ENCODE data around the gene RAD9A. TPM values are rescaled to one million over a fixed set of nuclear protein-coding genes. Genes with fewer than 3 reads are reported as not detected.

Gene RAD9A
- total RNA-seq, 2 experiments from 2014 or later: 29.7 to 30.6 TPM

DNA sequence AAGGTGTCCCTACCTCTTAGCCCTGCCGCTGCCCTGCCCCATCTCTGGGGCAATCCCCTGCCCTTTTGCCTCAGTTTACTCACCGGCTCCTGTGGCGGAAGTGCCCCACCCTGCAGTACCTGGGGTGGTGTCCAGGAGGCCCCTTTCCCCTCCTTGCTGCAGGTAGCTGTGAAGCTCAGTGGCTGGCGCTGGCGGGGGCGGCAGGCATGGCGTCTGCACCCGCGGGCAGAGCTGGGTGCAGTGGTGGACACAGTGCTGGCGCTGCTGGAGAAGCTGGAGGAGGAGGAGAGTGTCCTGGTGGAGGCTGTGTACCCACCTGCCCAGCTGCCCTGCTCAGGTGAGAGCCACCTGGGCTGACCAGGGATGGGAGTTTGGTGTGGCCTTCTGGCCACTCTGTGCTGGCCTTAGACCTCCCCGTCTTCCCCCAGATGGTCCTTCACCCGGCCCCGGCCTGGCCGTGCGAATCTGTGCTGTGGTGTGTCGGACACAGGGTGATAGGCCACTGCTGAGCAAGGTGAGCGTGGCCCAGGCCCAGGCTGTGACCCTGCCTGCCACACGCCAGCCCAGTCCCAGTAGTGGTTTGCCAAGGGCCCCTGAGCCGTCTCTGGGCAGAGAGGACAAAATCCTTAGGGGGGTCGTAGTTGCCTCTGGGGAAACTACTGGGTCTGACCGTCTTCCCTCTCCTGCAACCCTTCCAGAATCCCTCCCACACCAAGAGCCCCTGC lies 27.7 kb downstream of the RAD9A start:
- peak overlapping the region; percentile 89 for H3K27ac Mint-ChIP-seq
- H3K4me1 Mint-ChIP-seq (ENCODE audit: low read depth): peaks cover 52% of the 10 kb centered on the region

DNA sequence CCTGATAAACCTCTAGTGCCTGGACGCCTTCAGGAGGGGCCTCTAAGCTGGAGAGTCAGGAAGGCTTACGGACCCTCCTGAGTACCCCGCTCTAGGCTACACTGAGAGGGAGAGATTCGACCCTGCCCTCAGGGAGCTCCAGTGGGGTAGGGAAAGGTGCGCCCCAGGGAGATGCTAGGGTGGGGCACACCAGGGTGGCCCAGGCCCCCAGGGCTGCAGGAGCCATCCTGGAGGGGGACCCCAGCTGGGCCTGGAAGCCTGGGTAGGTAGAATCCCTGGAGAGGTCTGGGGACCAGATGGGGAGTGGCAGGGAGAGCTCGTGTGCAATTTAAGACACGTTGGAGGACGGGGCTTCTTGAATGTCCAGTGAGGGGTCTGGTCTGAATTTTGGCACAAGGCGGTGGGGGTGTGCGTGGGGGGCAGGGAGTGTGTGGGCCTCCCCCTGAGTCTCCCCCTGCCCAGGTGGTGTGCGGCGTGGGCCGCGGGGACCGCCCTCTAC lies 28.4 kb downstream of the RAD9A start:
- ChIA-PET CTCF (interaction anchor here (0.9 to 3.5 kb wide), 6 partner anchors 9 to 86 kb away, joined by 4 to 21 read pairs (median 6); partner anchors contain the start of genes PITPNM1, PPP1CA, PTPRCAP and TBC1D10C), POLR2A (interaction anchor here (1.0 to 10.0 kb wide), 11 partner anchors 8 to 71 kb away, joined by 3 to 178 read pairs (median 18); partner anchors contain the start of genes AIP, PPP1CA, PTPRCAP and RPS6KB2)
- intact Hi-C loops (cut with micrococcal nuclease): no loop called here
- Mint-ChIP-seq H3K9me3 (no peaks in the 10 kb centered on the region), H3K4me3 (peak overlapping the region; percentile 82), H3K27me3 (no peaks in the 10 kb centered on the region), H3K27ac (peak overlapping the region; percentile 89), H3K4me1 (ENCODE audit: low read depth) (peaks cover 48% of the 10 kb centered on the region), H3K36me3 (ENCODE audit: low read depth) (no peaks in the 10 kb centered on the region)
- TF ChIP-seq, protein P1, sequence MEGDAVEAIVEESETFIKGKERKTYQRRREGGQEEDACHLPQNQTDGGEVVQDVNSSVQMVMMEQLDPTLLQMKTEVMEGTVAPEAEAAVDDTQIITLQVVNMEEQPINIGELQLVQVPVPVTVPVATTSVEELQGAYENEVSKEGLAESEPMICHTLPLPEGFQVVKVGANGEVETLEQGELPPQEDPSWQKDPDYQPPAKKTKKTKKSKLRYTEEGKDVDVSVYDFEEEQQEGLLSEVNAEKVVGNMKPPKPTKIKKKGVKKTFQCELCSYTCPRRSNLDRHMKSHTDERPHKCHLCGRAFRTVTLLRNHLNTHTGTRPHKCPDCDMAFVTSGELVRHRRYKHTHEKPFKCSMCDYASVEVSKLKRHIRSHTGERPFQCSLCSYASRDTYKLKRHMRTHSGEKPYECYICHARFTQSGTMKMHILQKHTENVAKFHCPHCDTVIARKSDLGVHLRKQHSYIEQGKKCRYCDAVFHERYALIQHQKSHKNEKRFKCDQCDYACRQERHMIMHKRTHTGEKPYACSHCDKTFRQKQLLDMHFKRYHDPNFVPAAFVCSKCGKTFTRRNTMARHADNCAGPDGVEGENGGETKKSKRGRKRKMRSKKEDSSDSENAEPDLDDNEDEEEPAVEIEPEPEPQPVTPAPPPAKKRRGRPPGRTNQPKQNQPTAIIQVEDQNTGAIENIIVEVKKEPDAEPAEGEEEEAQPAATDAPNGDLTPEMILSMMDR (IDR thresholded peaks at IDR 0.05): no peak
- no peak for ATAC-seq
- no peak for DNase-seq

More for the DNA sequence above, 27.7 kb downstream of the RAD9A start:
- Mint-ChIP-seq H3K27me3 (no peaks in the 10 kb centered on the region), H3K9me3 (no peaks in the 10 kb centered on the region), H3K4me3 (peak overlapping the region; percentile 82), H3K36me3 (ENCODE audit: low read depth) (no peaks in the 10 kb centered on the region)
- ChIA-PET POLR2A (interaction anchor here (0.6 to 10.0 kb wide), 14 partner anchors 8 to 165 kb away, joined by 3 to 178 read pairs (median 10); partner anchors contain the start of genes AIP, GSTP1, POLD4 and PPP1CA), CTCF (interaction anchor here (0.6 to 3.5 kb wide), 7 partner anchors 8 to 211 kb away, joined by 3 to 21 read pairs (median 4); partner anchors contain the start of genes PITPNM1, PPP1CA and TBC1D10C)
- no peak for DNase-seq
- intact Hi-C loops (cut with micrococcal nuclease): no loop called here
- ATAC-seq: no peak
- TF ChIP-seq, protein P1 (IDR thresholded peaks at IDR 0.05): no peak

DNA sequence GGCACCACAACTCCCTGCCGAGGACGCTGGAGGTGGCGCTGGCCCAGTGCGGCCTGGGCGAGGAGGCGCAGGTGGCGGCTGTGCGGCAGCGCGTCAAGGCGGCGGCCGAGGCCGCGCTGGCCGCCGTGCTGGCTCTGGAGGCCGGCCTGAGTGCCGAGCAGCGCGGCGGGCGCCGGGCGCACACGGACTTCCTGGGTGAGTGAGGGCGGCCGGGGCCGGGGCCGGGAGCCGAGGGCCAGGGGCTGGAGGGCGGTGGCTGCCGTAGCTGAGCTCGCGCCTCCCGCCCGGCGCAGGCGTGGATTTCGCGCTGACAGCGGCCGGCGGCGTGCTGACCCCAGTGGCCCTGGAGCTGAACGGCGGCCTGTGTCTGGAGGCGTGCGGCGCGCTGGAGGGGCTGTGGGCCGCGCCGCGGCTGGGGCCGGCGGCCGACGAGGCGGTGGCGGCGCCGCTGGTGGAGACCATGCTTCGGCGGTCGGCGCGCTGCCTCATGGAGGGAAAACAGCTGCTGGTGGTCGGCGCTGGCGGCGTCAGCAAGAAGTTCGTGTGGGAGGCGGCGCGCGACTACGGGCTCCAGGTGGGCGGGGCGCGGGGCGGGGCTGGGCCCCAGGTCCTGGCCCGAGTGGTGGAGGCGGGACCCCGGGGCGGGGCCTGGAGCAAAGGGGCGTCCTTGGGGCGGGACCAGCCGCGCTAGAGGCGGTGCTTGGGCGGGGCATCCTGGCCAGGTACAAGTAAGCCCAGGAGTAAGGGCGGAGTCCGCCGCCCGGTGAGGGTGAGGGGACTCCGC lies 29.1 kb downstream of the RAD9A start:
- TF ChIP-seq, protein P1 (IDR thresholded peaks at IDR 0.05): no peak
- ChIA-PET POLR2A (interaction anchor here (1.0 to 10.0 kb wide), 11 partner anchors 8 to 70 kb away, joined by 3 to 178 read pairs (median 8); partner anchors contain the start of genes AIP, PPP1CA, PTPRCAP and TBC1D10C), CTCF (interaction anchor here (0.8 to 3.5 kb wide), 7 partner anchors 10 to 85 kb away, joined by 4 to 21 read pairs (median 4); partner anchors contain the start of genes PITPNM1, PPP1CA, PTPRCAP and TBC1D10C)
- Mint-ChIP-seq H3K36me3 (ENCODE audit: low read depth) (no peaks in the 10 kb centered on the region), H3K9me3 (no peaks in the 10 kb centered on the region), H3K4me3 (peak overlapping the region; percentile 82), H3K27ac (peak overlapping the region; percentile 84), H3K4me1 (ENCODE audit: low read depth) (peaks cover 48% of the 10 kb centered on the region), H3K27me3 (no peaks in the 10 kb centered on the region)
- DNase-seq (peak; percentile 99), ATAC-seq (peak; percentile 91)
- intact Hi-C loops (cut with micrococcal nuclease): no loop called here

DNA sequence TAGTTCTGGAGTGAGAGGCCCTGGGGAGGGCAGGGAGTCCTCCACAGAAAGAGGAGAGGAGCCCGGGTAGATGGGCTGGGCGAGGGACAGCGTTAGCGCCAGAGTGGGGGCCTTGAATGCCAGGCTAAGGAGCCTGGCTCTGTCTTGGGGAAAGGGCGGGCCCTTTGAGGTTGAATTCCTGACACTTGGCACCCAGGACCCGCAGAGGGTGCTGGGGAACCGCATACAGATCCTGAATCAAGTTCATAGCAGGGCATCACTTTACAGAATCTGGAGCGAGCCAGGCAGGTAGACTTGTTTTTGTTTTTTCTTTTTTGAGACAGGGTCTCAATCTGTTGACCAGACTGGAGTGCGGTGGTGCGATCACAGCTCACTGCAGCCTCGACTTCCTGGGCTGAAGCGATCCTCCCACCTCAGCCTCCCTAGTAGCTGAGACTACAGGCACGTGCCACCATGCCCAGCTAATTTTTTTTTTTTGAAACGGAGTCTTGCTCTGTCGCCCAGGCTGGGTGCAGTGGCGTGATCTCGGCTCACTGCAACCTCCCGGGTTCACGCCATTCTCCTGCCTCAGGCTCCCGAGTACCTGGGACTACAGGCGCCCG lies 29.7 kb downstream of the RAD9A start:
- ChIA-PET POLR2A (interaction anchor here (1.0 to 10.0 kb wide), 8 partner anchors 8 to 63 kb away, joined by 3 to 178 read pairs (median 28); partner anchors contain the start of genes AIP, PPP1CA, PTPRCAP and TBC1D10C), CTCF (interaction anchor here (0.8 to 3.5 kb wide), 2 partner anchors 19 to 47 kb away, joined by 4 to 21 read pairs; partner anchors contain the start of genes PPP1CA and TBC1D10C)
- H3K27me3 Mint-ChIP-seq: no peaks in the 10 kb centered on the region
- peak overlapping the region; percentile 84 for H3K27ac Mint-ChIP-seq
- no peaks in the 10 kb centered on the region for H3K36me3 Mint-ChIP-seq (ENCODE audit: low read depth)
- ATAC-seq (no peak), DNase-seq (no peak)
- H3K4me3 Mint-ChIP-seq: peak overlapping the region; percentile 67
- intact Hi-C loops (cut with micrococcal nuclease): no loop called here
- peaks cover 41% of the 10 kb centered on the region for H3K4me1 Mint-ChIP-seq (ENCODE audit: low read depth)
- no peaks in the 10 kb centered on the region for H3K9me3 Mint-ChIP-seq
- TF ChIP-seq, protein P1 (IDR thresholded peaks at IDR 0.05): no peak
